Measurements from ENCODE around the gene PRICKLE2. TPM values are rescaled to one million over a fixed set of nuclear protein-coding genes. Genes with fewer than 3 reads are reported as not detected.

Gene PRICKLE2
- total and polyA plus RNA-seq, 4 donors = 0.89 to 8.0 (median 3.2) TPM

- DNase-seq (ENCODE audit: low spot score) = no peak
- Histone ChIP-seq H3K9ac (ENCODE audit: low read depth in 1 of 2, low read length in 2 of 2) (no peak overlapping the region), H3K27me3 (ENCODE audit: control insufficient read depth in 4 of 4, insufficient read depth in 4 of 4, low read length in 3 of 4) (peaks cover 0 to 4% (median 0%) of the 10 kb centered on the region in 4 donors), H3K4me3 (ENCODE audit: low read depth in 1 of 3, low read length in 3 of 3) (no peak overlapping the region), H3K9me3 (ENCODE audit: control insufficient read depth in 4 of 4, low read length in 3 of 4) (no peaks in the 10 kb centered on the region), H3K27ac (ENCODE audit: low read depth in 1 of 2, low read length in 2 of 2) (no peak overlapping the region), H3K4me1 (ENCODE audit: control insufficient read depth in 4 of 4, insufficient read depth in 4 of 4, low read length in 3 of 4) (no peaks in the 10 kb centered on the region), H3K36me3 (ENCODE audit: control insufficient read depth in 4 of 4, insufficient read depth in 3 of 4, low read depth in 1 of 4, low read length in 3 of 4) (no peaks in the 10 kb centered on the region)
- TF ChIP-seq GABPA (IDR thresholded peaks at IDR 0.05 in 1 of 2, conservative IDR thresholded peaks at IDR 0.05 in 1 of 2) = no peak
- TF ChIP-seq REST (IDR thresholded peaks at IDR 0.05) = no peak
- TF ChIP-seq MAX (IDR thresholded peaks at IDR 0.05) = no peak
- no peak for TF ChIP-seq EGR1 (IDR thresholded peaks at IDR 0.05; ENCODE audit: low read depth in 2 of 2)
- no peak for TF ChIP-seq RXRA (IDR thresholded peaks at IDR 0.05)
- TF ChIP-seq ZBTB33 (IDR thresholded peaks at IDR 0.05) = no peak
- TF ChIP-seq ATF3 (IDR thresholded peaks at IDR 0.05) = no peak
- WGBS = 77% methylated on average over 7 of the region's 7 CpGs
Observed at GRCh38 chr3:64082961-64083541, 142.2 kb downstream of the PRICKLE2 start.

GRCh38 chr3:64082411-64082810 is 142.9 kb downstream of the PRICKLE2 start:
- no peak overlapping the region for H3K27ac ChIP-seq (ENCODE audit: low read depth in 1 of 2, low read length in 2 of 2)
- no peaks in the 10 kb centered on the region for H3K4me1 ChIP-seq (ENCODE audit: control insufficient read depth in 4 of 4, insufficient read depth in 4 of 4, low read length in 3 of 4)
- no peaks in the 10 kb centered on the region for H3K36me3 ChIP-seq (ENCODE audit: control insufficient read depth in 4 of 4, insufficient read depth in 3 of 4, low read depth in 1 of 4, low read length in 3 of 4)
- 81% methylated on average over 3 of the region's 3 CpGs for WGBS
- no peak for TF ChIP-seq REST (IDR thresholded peaks at IDR 0.05)
- TF ChIP-seq NR2F2 (IDR thresholded peaks at IDR 0.05) = no peak
- no peak for TF ChIP-seq TAF1 (conservative IDR thresholded peaks at IDR 0.05)
- no peak for TF ChIP-seq SP1 (IDR thresholded peaks at IDR 0.05)
- TF ChIP-seq FOXA2 (IDR thresholded peaks at IDR 0.05) = no peak
- no peak for TF ChIP-seq EGR1 (IDR thresholded peaks at IDR 0.05; ENCODE audit: low read depth in 2 of 2)
- TF ChIP-seq ATF3 (IDR thresholded peaks at IDR 0.05) = no peak
- TF ChIP-seq HNF4A (conservative IDR thresholded peaks at IDR 0.05) = no peak
- no peak for TF ChIP-seq FOXA1 (IDR thresholded peaks at IDR 0.05)
- TF ChIP-seq YY1 (IDR thresholded peaks at IDR 0.05) = no peak
- TF ChIP-seq GABPA (IDR thresholded peaks at IDR 0.05 in 1 of 2, conservative IDR thresholded peaks at IDR 0.05 in 1 of 2) = no peak
- TF ChIP-seq RXRA (IDR thresholded peaks at IDR 0.05) = no peak
- no peak overlapping the region for H3K9ac ChIP-seq (ENCODE audit: low read depth in 1 of 2, low read length in 2 of 2)
- DNase-seq (ENCODE audit: low spot score) = no peak
- H3K4me3 ChIP-seq (ENCODE audit: low read depth in 1 of 3, low read length in 3 of 3) = no peak overlapping the region
- peaks cover 0 to 4% (median 0%) of the 10 kb centered on the region in 4 donors for H3K27me3 ChIP-seq (ENCODE audit: control insufficient read depth in 4 of 4, insufficient read depth in 4 of 4, low read length in 3 of 4)
- no peaks in the 10 kb centered on the region for H3K9me3 ChIP-seq (ENCODE audit: control insufficient read depth in 4 of 4, low read length in 3 of 4)

All from liver (tissue), 9 donors.